Gastroesophageal sphincter (tissue), 3 donors: Measurements from ENCODE around the gene MARVELD2.

Experiments
- CTCF ChIP-seq, 4 experiments: fragments of 200-600 bp in 2 of 4; fragments of 450-650 bp in 2 of 4; sonication (generic) in 1 of 4; IDR thresholded peaks; one replicate each; pipeline ENCODE4 v1.5.1; 2017 to 2019; ENCODE audit warnings: antibody characterized with exemption in 4 of 4, mild to moderate bottlenecking in 2 of 4, moderate library complexity in 2 of 4
- EP300 ChIP-seq: sonication (generic); formaldehyde crosslinking; IDR thresholded peaks from one replicate; pipeline ENCODE4 v1.6.1; 2017; ENCODE audit warnings: antibody characterized with exemption, mild to moderate bottlenecking
- POLR2A ChIP-seq, 2 donors: fragments of 450-650 bp; IDR thresholded peaks; one replicate each; pipeline ENCODE4 v1.6.1; 2017; ENCODE audit warnings: antibody characterized with exemption in 2 of 2, mild to moderate bottlenecking in 2 of 2, moderate library complexity in 1 of 2

- TF ChIP-seq CTCF (IDR thresholded peaks at IDR 0.05) (no peak), POLR2A (IDR thresholded peaks at IDR 0.05) (no peak), EP300 (no peak)
These were observed 47.1 kb upstream of the MARVELD2 start for GRCh38 chr5:69367697-69368279.
